GM19023 (cell line): ENCODE results near the gene GAS5.

Experiments
- ATAC-seq: cut with Tn5 transposase; IDR thresholded peaks from one replicate; pipeline ENCODE4 v1.9.1; 2021; ENCODE audit warnings: mild to moderate bottlenecking, moderate library complexity; ENCODE audit not compliant: unreplicated experiment

The GAS5 gene

GRCh38 chr1:173832748-173833147, 35.0 kb downstream of the GAS5 start:
- ATAC-seq, result no peak

- ATAC-seq, result no peak
These were observed 40.2 kb downstream of the GAS5 start for GRCh38 chr1:173827611-173828010.

- ATAC-seq, result peak; percentile 82
These were observed 43.3 kb downstream of the GAS5 start, which contains the start of the genes CENPL and DARS2 for GRCh38 chr1:173824315-173825081. Gene CENPL, minus strand, starts transcription at chr1:173824883. Its CDS starts 13,584 bp downstream, at chr1:173811299. Gene DARS2, plus strand, starts transcription at chr1:173824673. Its CDS starts 557 bp downstream, at chr1:173825230.

- ATAC-seq, result peak; percentile 43
These were observed 43.9 kb downstream of the GAS5 start for GRCh38 chr1:173823781-173824314.

- ATAC-seq, result no peak
These were observed 46.1 kb downstream of the GAS5 start for GRCh38 chr1:173821680-173822079.

GRCh38 chr1:173818459-173818858, 49.3 kb downstream of the GAS5 start:
- no peak for ATAC-seq
